T-helper 2 cell (primary cell): Measurements from ENCODE around the gene PRLR.

Source experiments
- DNase-seq, 5 experiments: peaks; one replicate each; pipeline versions ENCODE4 v3.0.0 to v3.0.0-alpha.2; 2012 to 2022

Gene PRLR

GRCh38 chr5:35233601-35234000 lies 3.3 kb upstream of the PRLR start:
- no peak for DNase-seq

- no peak for DNase-seq
Observed at GRCh38 chr5:35233121-35233520, 2.8 kb upstream of the PRLR start.

GRCh38 chr5:35232124-35232523 lies 1.8 kb upstream of the PRLR start:
- DNase-seq = no peak

GRCh38 chr5:35229076-35230037 lies 930 bp downstream of the PRLR start:
- no peak for DNase-seq

GRCh38 chr5:35228310-35228709 lies 2.0 kb downstream of the PRLR start:
- no peak for DNase-seq

GRCh38 chr5:35227720-35228119 lies 2.6 kb downstream of the PRLR start:
- no peak for DNase-seq

- no peak for DNase-seq
Observed at GRCh38 chr5:35223787-35224395, 6.4 kb downstream of the PRLR start.

GRCh38 chr5:35220967-35221366 lies 9.3 kb downstream of the PRLR start:
- no peak for DNase-seq

GRCh38 chr5:35218981-35219380 lies 11.3 kb downstream of the PRLR start:
- DNase-seq = no peak

GRCh38 chr5:35214051-35214450 lies 16.2 kb downstream of the PRLR start:
- DNase-seq = no peak

GRCh38 chr5:35213608-35214007 lies 16.7 kb downstream of the PRLR start:
- DNase-seq = no peak

GRCh38 chr5:35212122-35212982 lies 17.9 kb downstream of the PRLR start:
- no peak for DNase-seq

GRCh38 chr5:35209862-35210261 lies 20.4 kb downstream of the PRLR start:
- no peak for DNase-seq

- no peak for DNase-seq
Observed at GRCh38 chr5:35205606-35206005, 24.7 kb downstream of the PRLR start.

GRCh38 chr5:35205186-35205585 lies 25.1 kb downstream of the PRLR start:
- DNase-seq = no peak

- DNase-seq = no peak
Observed at GRCh38 chr5:35203403-35203802, 26.9 kb downstream of the PRLR start.

- DNase-seq = peak in 2 of 5 experiments; percentile 9 to 29
Observed at GRCh38 chr5:35202319-35203111, 27.8 kb downstream of the PRLR start.

- no peak for DNase-seq
Observed at GRCh38 chr5:35201291-35201690, 29.0 kb downstream of the PRLR start.

GRCh38 chr5:35199886-35200285 lies 30.4 kb downstream of the PRLR start:
- no peak for DNase-seq

GRCh38 chr5:35198686-35199085 lies 31.6 kb downstream of the PRLR start:
- no peak for DNase-seq

- DNase-seq = no peak
Observed at GRCh38 chr5:35198075-35198474, 32.2 kb downstream of the PRLR start.

- no peak for DNase-seq
Observed at GRCh38 chr5:35197351-35197750, 32.9 kb downstream of the PRLR start.
